BE2C (cell line): ENCODE measurements around the gene VANGL2.

Source experiments
- DNase-seq: peaks from one replicate; pipeline ENCODE4 v3.0.0-alpha.2; 2020
- H3K27me3 ChIP-seq: fragments of 250-450 bp; sonication (Bioruptor Pico); 2 replicates; pipeline ENCODE4 v1.5.1; 2020; ENCODE audit warnings: mild to moderate bottlenecking
- H3K36me3 ChIP-seq: fragments of 250-450 bp; sonication (Bioruptor Pico); 2 replicates; pipeline ENCODE4 v1.5.1; 2020; ENCODE audit warnings: mild to moderate bottlenecking
- H3K4me1 ChIP-seq: fragments of 250-450 bp; sonication (Bioruptor Pico); 2 replicates; pipeline ENCODE4 v1.5.1; 2020
- H3K4me3 ChIP-seq: 2 replicates; pipeline ENCODE4 v1.5.1; 2011; ENCODE audit warnings: low read depth, low read length
- H3K9me3 ChIP-seq: fragments of 250-450 bp; sonication (Bioruptor Pico); 2 replicates; pipeline ENCODE4 v1.5.1; 2020
- CTCF ChIP-seq: IDR thresholded peaks from 2 replicates; pipeline ENCODE4 v1.5.1; 2012; ENCODE audit warnings: mild to moderate bottlenecking, low read depth, low read length

VANGL2 gene

GRCh38 chr1:160425847-160426246, 25.5 kb downstream of the VANGL2 start:
- Histone ChIP-seq H3K4me3 (no peak overlapping the region), H3K9me3 (no peaks in the 10 kb centered on the region), H3K36me3 (no peaks in the 10 kb centered on the region), H3K27me3 (no peaks in the 10 kb centered on the region), H3K4me1 (peaks cover 3% of the 10 kb centered on the region; the same call in 1 of the 2 replicates)
- TF ChIP-seq CTCF: no peak
- DNase-seq: no peak

GRCh38 chr1:160427625-160428024, 27.3 kb downstream of the VANGL2 start:
- Histone ChIP-seq H3K4me3 (no peak overlapping the region), H3K27me3 (no peaks in the 10 kb centered on the region; the same call in 1 of the 2 replicates), H3K4me1 (no peaks in the 10 kb centered on the region), H3K9me3 (no peaks in the 10 kb centered on the region), H3K36me3 (no peaks in the 10 kb centered on the region)
- no peak for TF ChIP-seq CTCF
- no peak for DNase-seq

GRCh38 chr1:160428053-160428452, 27.7 kb downstream of the VANGL2 start:
- H3K4me1 ChIP-seq: no peaks in the 10 kb centered on the region
- H3K36me3 ChIP-seq: no peaks in the 10 kb centered on the region
- TF ChIP-seq CTCF: no peak
- no peak for DNase-seq
- no peaks in the 10 kb centered on the region; the same call in 1 of the 2 replicates for H3K27me3 ChIP-seq
- no peak overlapping the region for H3K4me3 ChIP-seq
- H3K9me3 ChIP-seq: no peaks in the 10 kb centered on the region

- peak; percentile 67 for TF ChIP-seq CTCF
- H3K4me1 ChIP-seq: no peaks in the 10 kb centered on the region
- H3K36me3 ChIP-seq: no peaks in the 10 kb centered on the region
- no peaks in the 10 kb centered on the region; the same call in 1 of the 2 replicates for H3K27me3 ChIP-seq
- H3K9me3 ChIP-seq: no peaks in the 10 kb centered on the region
- peak; percentile 39 for DNase-seq
- no peak overlapping the region for H3K4me3 ChIP-seq
These were observed 28.3 kb downstream of the VANGL2 start for GRCh38 chr1:160428655-160429054.

GRCh38 chr1:160429125-160429561, 28.8 kb downstream of the VANGL2 start:
- H3K9me3 ChIP-seq: no peaks in the 10 kb centered on the region
- TF ChIP-seq CTCF: no peak
- no peaks in the 10 kb centered on the region; the same call in 1 of the 2 replicates for H3K27me3 ChIP-seq
- no peak for DNase-seq
- no peaks in the 10 kb centered on the region for H3K4me1 ChIP-seq
- no peaks in the 10 kb centered on the region for H3K36me3 ChIP-seq
- H3K4me3 ChIP-seq: no peak overlapping the region

DNA sequence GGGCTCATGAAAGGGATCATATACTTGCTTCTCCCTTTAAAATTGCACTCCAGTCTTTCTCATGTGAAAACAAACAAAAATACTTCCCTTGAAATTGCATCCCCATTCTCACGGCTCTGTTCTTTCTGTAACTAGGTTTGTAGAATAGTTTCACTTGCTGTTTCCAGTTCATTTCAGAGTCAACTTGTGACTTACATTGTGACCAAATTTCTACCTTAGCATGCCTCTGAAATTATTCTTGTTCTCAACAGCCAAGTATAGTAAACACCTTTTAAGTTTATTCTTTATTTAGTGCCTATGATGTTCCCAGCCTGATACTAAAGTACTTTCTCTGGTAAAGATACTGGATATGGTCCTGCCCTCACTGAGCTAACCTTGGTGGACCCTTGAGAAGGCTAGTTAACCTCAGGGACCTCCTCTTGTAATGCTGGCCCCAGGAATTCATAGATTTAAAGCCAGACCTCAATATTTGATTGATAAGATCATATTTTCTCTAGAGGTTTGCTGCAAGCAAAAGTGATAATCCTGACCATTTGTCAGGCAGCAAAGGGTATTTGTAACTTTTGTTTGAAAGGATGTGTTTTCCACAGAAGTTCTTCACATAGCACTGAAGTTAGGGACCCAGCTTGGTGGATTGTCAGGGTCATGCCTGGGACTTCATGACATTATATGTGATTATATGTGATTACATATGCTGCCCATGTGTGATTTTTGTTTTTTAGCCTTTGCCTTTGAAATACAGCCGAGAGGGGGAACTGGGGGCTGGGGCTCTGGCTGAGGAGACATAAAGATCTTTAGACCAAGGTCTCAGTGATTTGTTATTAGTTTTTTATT, 29.6 kb downstream of the VANGL2 start:
- no peak for TF ChIP-seq CTCF
- no peak for DNase-seq
- H3K4me1 ChIP-seq: no peaks in the 10 kb centered on the region
- H3K9me3 ChIP-seq: no peaks in the 10 kb centered on the region
- no peak overlapping the region for H3K4me3 ChIP-seq
- H3K27me3 ChIP-seq: no peaks in the 10 kb centered on the region; the same call in 1 of the 2 replicates
- H3K36me3 ChIP-seq: no peaks in the 10 kb centered on the region
